ENCODE measurements around the gene SERPINB10.

Gene SERPINB10

GRCh38 chr18:63953811-63954210, 46.1 kb downstream of the SERPINB10 start:
- Histone ChIP-seq H3K27me3 (ENCODE audit: low read depth, low read length) (no peaks in the 10 kb centered on the region), H3K4me3 (ENCODE audit: low read depth in 1 of 2, low read length in 2 of 2) (no peak overlapping the region), H3K36me3 (ENCODE audit: control insufficient read depth in 1 of 2, insufficient read depth in 2 of 2, low read length in 2 of 2) (no peaks in the 10 kb centered on the region), H3K9me3 (ENCODE audit: control insufficient read depth in 1 of 2, low read length in 2 of 2) (no peaks in the 10 kb centered on the region), H3K4me1 (ENCODE audit: control insufficient read depth in 1 of 2, insufficient read depth in 2 of 2, low read length in 2 of 2) (peaks cover 0 to 6% of the 10 kb centered on the region in 2 donors), H3K27ac (ENCODE audit: low read length) (no peak overlapping the region)

- Histone ChIP-seq H3K27ac (ENCODE audit: low read length) (no peak overlapping the region), H3K4me3 (ENCODE audit: low read depth in 1 of 2, low read length in 2 of 2) (no peak overlapping the region), H3K4me1 (ENCODE audit: control insufficient read depth in 1 of 2, insufficient read depth in 2 of 2, low read length in 2 of 2) (no peaks in the 10 kb centered on the region), H3K9me3 (ENCODE audit: control insufficient read depth in 1 of 2, low read length in 2 of 2) (no peaks in the 10 kb centered on the region), H3K36me3 (ENCODE audit: control insufficient read depth in 1 of 2, insufficient read depth in 2 of 2, low read length in 2 of 2) (no peaks in the 10 kb centered on the region), H3K27me3 (ENCODE audit: low read depth, low read length) (no peaks in the 10 kb centered on the region)
These were observed 49.0 kb downstream of the SERPINB10 start for GRCh38 chr18:63956755-63957154.

GRCh38 chr18:63960891-63961290, 53.1 kb downstream of the SERPINB10 start:
- Histone ChIP-seq H3K27ac (ENCODE audit: low read length) (no peak overlapping the region), H3K27me3 (ENCODE audit: low read depth, low read length) (no peaks in the 10 kb centered on the region), H3K36me3 (ENCODE audit: control insufficient read depth in 1 of 2, insufficient read depth in 2 of 2, low read length in 2 of 2) (no peaks in the 10 kb centered on the region), H3K4me1 (ENCODE audit: control insufficient read depth in 1 of 2, insufficient read depth in 2 of 2, low read length in 2 of 2) (no peaks in the 10 kb centered on the region), H3K4me3 (ENCODE audit: low read depth in 1 of 2, low read length in 2 of 2) (no peak overlapping the region), H3K9me3 (ENCODE audit: control insufficient read depth in 1 of 2, low read length in 2 of 2) (no peaks in the 10 kb centered on the region)

GRCh38 chr18:63961435-63961980, 53.8 kb downstream of the SERPINB10 start:
- no peaks in the 10 kb centered on the region for H3K36me3 ChIP-seq (ENCODE audit: control insufficient read depth in 1 of 2, insufficient read depth in 2 of 2, low read length in 2 of 2)
- no peaks in the 10 kb centered on the region for H3K4me1 ChIP-seq (ENCODE audit: control insufficient read depth in 1 of 2, insufficient read depth in 2 of 2, low read length in 2 of 2)
- no peaks in the 10 kb centered on the region for H3K9me3 ChIP-seq (ENCODE audit: control insufficient read depth in 1 of 2, low read length in 2 of 2)
- H3K4me3 ChIP-seq (ENCODE audit: low read depth in 1 of 2, low read length in 2 of 2): no peak overlapping the region
- H3K27me3 ChIP-seq (ENCODE audit: low read depth, low read length): no peaks in the 10 kb centered on the region
- H3K27ac ChIP-seq (ENCODE audit: low read length): no peak overlapping the region

GRCh38 chr18:63962137-63962536, 54.4 kb downstream of the SERPINB10 start:
- Histone ChIP-seq H3K36me3 (ENCODE audit: control insufficient read depth in 1 of 2, insufficient read depth in 2 of 2, low read length in 2 of 2) (no peaks in the 10 kb centered on the region), H3K9me3 (ENCODE audit: control insufficient read depth in 1 of 2, low read length in 2 of 2) (no peaks in the 10 kb centered on the region), H3K4me1 (ENCODE audit: control insufficient read depth in 1 of 2, insufficient read depth in 2 of 2, low read length in 2 of 2) (no peaks in the 10 kb centered on the region), H3K4me3 (ENCODE audit: low read depth in 1 of 2, low read length in 2 of 2) (no peak overlapping the region), H3K27me3 (ENCODE audit: low read depth, low read length) (no peaks in the 10 kb centered on the region), H3K27ac (ENCODE audit: low read length) (no peak overlapping the region)

GRCh38 chr18:63963615-63964256, 56.0 kb downstream of the SERPINB10 start:
- Histone ChIP-seq H3K4me3 (ENCODE audit: low read depth in 1 of 2, low read length in 2 of 2) (no peak overlapping the region), H3K4me1 (ENCODE audit: control insufficient read depth in 1 of 2, insufficient read depth in 2 of 2, low read length in 2 of 2) (no peaks in the 10 kb centered on the region), H3K27ac (ENCODE audit: low read length) (no peak overlapping the region), H3K27me3 (ENCODE audit: low read depth, low read length) (no peaks in the 10 kb centered on the region), H3K36me3 (ENCODE audit: control insufficient read depth in 1 of 2, insufficient read depth in 2 of 2, low read length in 2 of 2) (no peaks in the 10 kb centered on the region), H3K9me3 (ENCODE audit: control insufficient read depth in 1 of 2, low read length in 2 of 2) (no peaks in the 10 kb centered on the region)

GRCh38 chr18:63964908-63965307, 57.1 kb downstream of the SERPINB10 start:
- Histone ChIP-seq H3K36me3 (ENCODE audit: control insufficient read depth in 1 of 2, insufficient read depth in 2 of 2, low read length in 2 of 2) (no peaks in the 10 kb centered on the region), H3K4me3 (ENCODE audit: low read depth in 1 of 2, low read length in 2 of 2) (no peak overlapping the region), H3K27me3 (ENCODE audit: low read depth, low read length) (no peaks in the 10 kb centered on the region), H3K9me3 (ENCODE audit: control insufficient read depth in 1 of 2, low read length in 2 of 2) (no peaks in the 10 kb centered on the region), H3K27ac (ENCODE audit: low read length) (no peak overlapping the region), H3K4me1 (ENCODE audit: control insufficient read depth in 1 of 2, insufficient read depth in 2 of 2, low read length in 2 of 2) (peaks cover 4 to 8% of the 10 kb centered on the region in 2 donors)

- Histone ChIP-seq H3K36me3 (ENCODE audit: control insufficient read depth in 1 of 2, insufficient read depth in 2 of 2, low read length in 2 of 2) (no peaks in the 10 kb centered on the region), H3K27ac (ENCODE audit: low read length) (no peak overlapping the region), H3K9me3 (ENCODE audit: control insufficient read depth in 1 of 2, low read length in 2 of 2) (no peaks in the 10 kb centered on the region), H3K4me1 (ENCODE audit: control insufficient read depth in 1 of 2, insufficient read depth in 2 of 2, low read length in 2 of 2) (peaks cover 4 to 8% of the 10 kb centered on the region in 2 donors), H3K27me3 (ENCODE audit: low read depth, low read length) (no peaks in the 10 kb centered on the region), H3K4me3 (ENCODE audit: low read depth in 1 of 2, low read length in 2 of 2) (no peak overlapping the region)
These were observed 58.1 kb downstream of the SERPINB10 start for GRCh38 chr18:63965716-63966330.

- H3K27ac ChIP-seq (ENCODE audit: low read length): peak within 1 kb of the TSS; percentile 78
- no peaks in the 10 kb centered on the region for H3K27me3 ChIP-seq (ENCODE audit: low read depth, low read length)
- H3K4me3 ChIP-seq (ENCODE audit: low read depth in 1 of 2, low read length in 2 of 2): peak within 1 kb of the TSS; percentile 60 to 67
- peaks cover 4 to 8% of the 10 kb centered on the region in 2 donors for H3K4me1 ChIP-seq (ENCODE audit: control insufficient read depth in 1 of 2, insufficient read depth in 2 of 2, low read length in 2 of 2)
- no peaks in the 10 kb centered on the region for H3K9me3 ChIP-seq (ENCODE audit: control insufficient read depth in 1 of 2, low read length in 2 of 2)
- H3K36me3 ChIP-seq (ENCODE audit: control insufficient read depth in 1 of 2, insufficient read depth in 2 of 2, low read length in 2 of 2): no peaks in the 10 kb centered on the region
These were observed 62.4 kb downstream of the SERPINB10 start, which contains the start of gene SERPINB8 for GRCh38 chr18:63969942-63970808. SERPINB8 (plus strand) TSS chr18:63970081; CDS start chr18:63978309, 8,228 bp downstream.

- no peaks in the 10 kb centered on the region for H3K36me3 ChIP-seq (ENCODE audit: control insufficient read depth in 1 of 2, insufficient read depth in 2 of 2, low read length in 2 of 2)
These were observed 63.0 kb downstream of the SERPINB10 start for GRCh38 chr18:63970809-63971205.

More at GRCh38 chr18:63970809-63971205, 63.0 kb downstream of the SERPINB10 start:
- H3K27me3 ChIP-seq (ENCODE audit: low read depth, low read length): no peaks in the 10 kb centered on the region
- peak overlapping the region; percentile 78 for H3K27ac ChIP-seq (ENCODE audit: low read length)
- H3K4me3 ChIP-seq (ENCODE audit: low read depth in 1 of 2, low read length in 2 of 2): peak overlapping the region; percentile 60 to 67
- H3K4me1 ChIP-seq (ENCODE audit: control insufficient read depth in 1 of 2, insufficient read depth in 2 of 2, low read length in 2 of 2): peaks cover 4 to 8% of the 10 kb centered on the region in 2 donors
- H3K9me3 ChIP-seq (ENCODE audit: control insufficient read depth in 1 of 2, low read length in 2 of 2): no peaks in the 10 kb centered on the region

Data from muscle layer of duodenum (tissue), 2 donors.